RKO (cell line): Measurements from ENCODE around the gene MAN1A1.

Experiments
- DNase-seq: peaks from one replicate; pipeline ENCODE4 v3.0.0-alpha.2; 2016; ENCODE audit warnings: low spot score

MAN1A1 gene

GRCh38 chr6:119269266-119270103 lies 80.1 kb downstream of the MAN1A1 start:
- no peak for DNase-seq

GRCh38 chr6:119267126-119267905 lies 82.2 kb downstream of the MAN1A1 start:
- no peak for DNase-seq

GRCh38 chr6:119264854-119265397 lies 84.6 kb downstream of the MAN1A1 start:
- DNase-seq, result no peak

- no peak for DNase-seq
These were observed 86.9 kb downstream of the MAN1A1 start for GRCh38 chr6:119262612-119263011.

- no peak for DNase-seq
These were observed 87.6 kb downstream of the MAN1A1 start for GRCh38 chr6:119261944-119262284.

- no peak for DNase-seq
These were observed 90.5 kb downstream of the MAN1A1 start for GRCh38 chr6:119259027-119259426.

- no peak for DNase-seq
These were observed 91.8 kb downstream of the MAN1A1 start for GRCh38 chr6:119257726-119258125.

- DNase-seq, result no peak
These were observed 92.5 kb downstream of the MAN1A1 start for GRCh38 chr6:119256978-119257462.

- DNase-seq, result no peak
These were observed 93.2 kb downstream of the MAN1A1 start for GRCh38 chr6:119256392-119256791.

- no peak for DNase-seq
These were observed 94.1 kb downstream of the MAN1A1 start for GRCh38 chr6:119255492-119255891.

GRCh38 chr6:119250036-119250435 lies 99.5 kb downstream of the MAN1A1 start:
- no peak for DNase-seq

GRCh38 chr6:119249319-119249718 lies 100.2 kb downstream of the MAN1A1 start:
- DNase-seq, result no peak

- no peak for DNase-seq
These were observed 102.1 kb downstream of the MAN1A1 start for GRCh38 chr6:119247504-119247903.

- DNase-seq, result no peak
These were observed 105.9 kb downstream of the MAN1A1 start for GRCh38 chr6:119243657-119244056.

GRCh38 chr6:119243037-119243436 lies 106.5 kb downstream of the MAN1A1 start:
- DNase-seq, result no peak

GRCh38 chr6:119241540-119242309 lies 107.8 kb downstream of the MAN1A1 start:
- DNase-seq, result no peak

- DNase-seq, result no peak
These were observed 108.5 kb downstream of the MAN1A1 start for GRCh38 chr6:119241111-119241465.

- no peak for DNase-seq
These were observed 109.1 kb downstream of the MAN1A1 start for GRCh38 chr6:119240257-119241110.

- no peak for DNase-seq
These were observed 112.3 kb downstream of the MAN1A1 start for GRCh38 chr6:119237177-119237715.

GRCh38 chr6:119234941-119235340 lies 114.6 kb downstream of the MAN1A1 start:
- DNase-seq, result no peak

GRCh38 chr6:119234457-119234856 lies 115.1 kb downstream of the MAN1A1 start:
- no peak for DNase-seq
